Glomerular endothelial cell (primary cell): ENCODE data around the gene TMCC2. TPM values are rescaled to one million over a fixed set of nuclear protein-coding genes. Genes with fewer than 3 reads are reported as not detected.
"Not testable (repeated sequence)": the region's sequence is repeated elsewhere in the genome, so short reads cannot be mapped to it uniquely, and the experiment has no call there.

Source experiments
- DNase-seq: peaks from one replicate; pipeline ENCODE4 v3.0.0-alpha.2; 2011; ENCODE audit warnings: low read depth, low spot score; ENCODE audit errors: extremely low read depth
- total RNA-seq: library from RNA; depleted of rRNA; stranded (reverse); fragments of >200 nt; gene quantifications from 2 replicates; pipeline ENCODE4 v1.2.3, GENCODE V29; 2015

Gene TMCC2
- total RNA-seq, 1 donor from 2014 or later: 5.3 TPM

DNA sequence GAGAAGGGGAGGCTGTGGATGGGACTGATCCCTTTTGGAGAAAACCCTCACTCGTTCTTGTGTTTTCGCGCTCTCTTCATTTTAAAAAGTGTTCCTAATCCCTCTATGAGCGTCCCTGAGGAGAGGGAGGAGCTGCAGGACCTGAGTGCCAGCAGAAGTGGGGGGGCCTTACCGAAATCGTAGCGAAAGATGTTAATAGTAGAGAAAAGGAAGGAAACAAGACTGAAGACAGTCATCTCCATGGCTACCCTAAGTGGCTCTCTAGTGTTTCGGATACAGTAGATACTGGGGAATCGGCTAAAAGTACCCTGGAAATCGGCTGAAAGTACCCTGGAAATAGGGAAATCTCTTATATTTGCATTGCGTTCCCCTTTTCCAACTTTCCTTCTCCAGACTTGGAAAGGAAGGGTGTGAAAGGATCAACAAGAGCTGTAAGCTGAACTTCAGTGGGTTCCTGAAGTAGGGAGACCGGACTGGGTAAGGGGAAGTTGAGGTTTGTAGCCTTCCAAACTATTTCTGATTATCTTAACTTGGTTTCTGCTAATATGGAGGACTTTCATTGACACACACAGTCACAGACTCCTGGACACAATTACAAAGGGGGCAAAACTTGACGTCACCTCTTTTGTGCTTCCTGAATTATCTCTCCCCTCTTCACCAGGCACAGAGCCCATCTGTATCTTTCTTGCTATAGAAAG is 15.8 kb upstream of the TMCC2 start:
- DNase-seq: no peak

DNA sequence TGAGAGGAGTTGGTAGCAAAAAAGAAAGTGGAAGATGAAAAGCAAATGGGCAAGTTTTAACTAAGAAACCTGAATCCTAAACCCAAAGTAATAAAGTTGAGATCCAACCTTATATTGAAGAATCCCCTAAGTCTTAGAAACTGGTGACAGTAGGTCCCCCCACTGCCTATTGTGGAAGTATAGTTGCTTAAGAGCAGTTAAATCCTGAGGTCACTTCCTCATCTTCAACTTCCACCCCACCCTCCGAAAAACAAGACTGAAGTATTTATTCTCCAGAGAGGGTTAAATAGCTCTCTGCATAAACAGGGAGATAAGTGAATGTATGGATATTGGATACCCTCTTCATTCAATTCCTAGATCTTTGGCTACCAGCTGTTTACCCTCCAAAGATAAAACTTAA is 13.0 kb upstream of the TMCC2 start:
- no peak for DNase-seq

- no peak for DNase-seq
These were observed 11.2 kb upstream of the TMCC2 start for GRCh38 chr1:205216588-205216987.

- DNase-seq: no peak
These were observed 10.3 kb upstream of the TMCC2 start for GRCh38 chr1:205217418-205217817.

- DNase-seq: no peak
These were observed 7.3 kb upstream of the TMCC2 start for GRCh38 chr1:205220421-205220820.

DNA sequence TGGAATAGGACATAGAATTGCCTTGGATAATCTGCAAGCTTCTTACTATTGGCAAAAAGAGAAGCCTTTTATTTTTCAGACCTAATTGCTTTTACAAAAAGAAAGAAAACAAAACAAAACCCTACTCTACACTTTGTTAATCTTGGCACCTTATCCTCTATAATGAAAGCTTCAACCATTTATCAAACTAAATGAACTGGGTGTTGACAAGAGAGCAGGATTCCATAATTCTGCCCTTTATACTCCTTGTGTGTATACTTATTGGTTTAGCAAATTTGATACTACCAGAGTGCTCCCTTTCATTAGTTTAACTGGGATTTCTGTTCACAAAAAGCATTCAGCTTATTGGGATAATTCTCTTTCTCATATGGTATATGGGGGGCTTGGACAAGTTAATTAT is 3.0 kb upstream of the TMCC2 start:
- DNase-seq: no peak

GRCh38 chr1:205225901-205226765 is 1.6 kb upstream of the TMCC2 start:
- DNase-seq: no peak

DNA sequence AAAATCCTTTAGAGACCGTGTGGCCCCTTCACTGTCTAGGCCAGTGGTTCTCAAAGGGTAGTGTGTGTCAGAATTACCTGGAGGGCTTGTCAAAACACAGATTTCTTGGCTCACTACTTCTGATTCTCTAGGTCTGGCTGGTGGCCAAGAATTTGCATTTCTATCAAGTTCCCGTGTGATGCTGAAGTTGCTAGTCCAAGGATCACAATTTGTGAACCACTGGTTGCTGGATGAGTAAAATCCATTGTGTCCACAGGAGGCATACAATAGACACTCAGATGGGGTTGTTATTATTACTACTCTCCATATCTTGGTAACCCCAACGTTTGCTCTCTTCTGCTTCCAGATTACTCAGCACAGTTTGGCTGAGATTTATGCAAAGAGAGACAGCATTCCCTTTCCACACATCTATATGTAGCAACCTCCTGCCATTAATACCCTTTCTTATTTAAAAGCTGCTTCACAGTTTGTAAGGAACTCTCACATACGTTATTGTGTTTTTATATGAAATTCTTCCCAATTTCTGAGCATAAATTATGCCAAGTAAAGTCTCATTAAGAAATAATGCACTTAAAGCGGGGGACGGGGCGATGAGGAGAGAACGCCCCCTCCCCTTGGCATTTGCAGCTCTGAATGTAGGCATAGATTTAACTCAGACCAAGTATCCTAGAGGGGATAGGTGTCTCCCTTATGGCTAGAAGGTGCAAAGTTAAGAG is 720 bp upstream of the TMCC2 start:
- DNase-seq: no peak

- no peak for DNase-seq
These were observed 361 bp downstream of the TMCC2 start for GRCh38 chr1:205228093-205228521.

- DNase-seq: no peak
These were observed 1.7 kb downstream of the TMCC2 start for GRCh38 chr1:205229399-205229871.

DNA sequence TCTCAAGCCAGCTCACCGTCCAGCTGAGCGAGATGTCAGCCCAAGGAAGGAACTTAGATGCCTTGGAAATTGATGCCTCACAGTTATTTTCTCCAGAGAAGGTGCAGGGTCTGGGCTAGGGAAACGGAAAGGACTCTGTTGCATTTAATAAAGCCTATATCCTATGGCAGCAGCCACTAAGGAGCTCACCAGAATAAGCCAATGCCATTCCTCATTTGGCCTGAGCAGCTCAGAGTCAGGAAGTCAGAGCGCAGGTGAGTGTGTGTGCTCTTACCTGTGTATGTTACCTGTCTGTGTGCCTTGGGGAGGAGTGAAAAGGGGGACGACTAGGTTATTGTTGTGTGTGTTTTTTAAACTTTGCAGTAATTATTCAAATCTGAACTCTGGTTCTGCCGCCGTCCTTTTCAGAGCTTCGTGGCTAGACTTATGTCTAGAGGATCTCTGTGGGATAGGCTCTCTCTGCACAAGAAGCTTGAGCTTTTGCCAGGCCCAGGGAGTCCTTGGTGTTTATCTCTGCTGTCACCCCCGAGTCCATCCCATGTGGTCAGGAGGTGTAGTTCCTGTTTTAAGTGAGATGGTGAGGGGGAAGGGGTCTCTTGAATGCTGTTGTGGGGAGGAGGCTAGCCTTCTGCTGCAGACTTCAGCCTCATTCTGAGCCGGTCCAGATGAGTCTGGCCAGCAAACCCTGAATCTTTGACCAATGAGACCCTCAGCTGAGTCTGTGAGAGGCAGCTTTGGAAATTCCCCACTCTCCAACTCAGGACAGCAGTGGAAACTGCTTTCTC is 2.4 kb downstream of the TMCC2 start:
- no peak for DNase-seq

- no peak for DNase-seq
These were observed 3.2 kb downstream of the TMCC2 start for GRCh38 chr1:205230982-205231381.

- DNase-seq: no peak
These were observed 4.5 kb downstream of the TMCC2 start for GRCh38 chr1:205232127-205232820.

GRCh38 chr1:205232945-205233397 is 5.2 kb downstream of the TMCC2 start:
- DNase-seq: no peak

DNA sequence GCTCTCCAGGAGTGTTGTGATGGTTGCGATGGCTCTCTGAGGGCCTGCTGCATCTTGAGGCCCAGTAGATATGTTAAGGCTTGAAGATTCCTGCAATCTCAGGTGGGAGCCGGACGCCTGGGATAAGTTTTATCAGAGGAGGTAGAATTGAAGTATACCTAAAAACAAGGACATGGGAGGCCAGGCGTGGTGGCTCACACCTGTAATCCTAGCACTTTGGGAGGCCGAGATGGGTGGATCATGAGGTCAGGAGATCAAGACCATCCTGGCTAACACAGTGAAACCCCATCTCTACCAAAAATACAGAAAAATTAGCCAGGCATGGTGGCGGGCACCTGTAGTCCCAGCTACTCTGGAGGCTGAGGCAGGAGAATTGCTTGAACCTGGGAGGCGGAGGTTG is 6.2 kb downstream of the TMCC2 start:
- not testable (repeated sequence) for DNase-seq

DNA sequence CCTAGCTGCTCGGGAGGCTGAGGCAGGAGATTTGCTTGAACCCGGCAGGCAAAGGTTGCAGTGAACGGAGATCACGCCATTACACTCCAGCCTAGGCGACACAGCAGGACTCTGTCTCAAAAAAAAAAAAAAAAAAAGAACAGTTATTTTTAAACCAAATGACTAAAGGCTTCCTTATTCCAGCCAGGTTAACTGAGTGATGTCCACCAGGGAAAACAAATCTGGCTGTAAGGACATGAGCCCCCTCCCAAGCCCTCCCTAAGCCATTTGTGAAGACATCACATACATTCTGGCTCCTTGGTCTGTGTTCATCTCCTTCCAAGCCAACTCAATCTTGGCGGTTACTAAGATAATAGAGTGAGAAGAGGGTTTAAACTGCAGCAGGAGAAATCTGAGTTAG is 8.2 kb downstream of the TMCC2 start:
- no peak for DNase-seq

DNA sequence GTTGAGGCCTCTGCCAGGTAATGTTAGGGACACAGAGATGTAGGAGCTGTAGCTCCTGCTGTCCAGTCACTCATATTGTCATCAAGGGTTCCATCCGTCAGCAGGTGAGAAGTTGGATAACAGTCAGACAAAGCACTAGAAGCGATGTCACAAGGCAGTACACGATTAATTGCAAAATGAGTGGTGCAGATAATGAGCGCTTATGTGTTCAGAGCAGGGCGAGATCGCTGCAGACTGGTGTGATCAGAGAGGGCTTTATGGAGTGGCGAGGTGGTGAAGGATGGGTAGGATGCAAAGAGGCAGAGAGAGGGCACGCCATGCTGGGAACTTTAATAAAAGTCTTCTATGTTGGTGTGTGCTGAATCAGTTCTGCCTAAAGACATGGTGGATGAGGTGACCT is 8.8 kb downstream of the TMCC2 start:
- DNase-seq: no peak

GRCh38 chr1:205236951-205237475 is 9.3 kb downstream of the TMCC2 start:
- no peak for DNase-seq
